ENCODE data around the gene TMEM144.

The TMEM144 gene

DNA sequence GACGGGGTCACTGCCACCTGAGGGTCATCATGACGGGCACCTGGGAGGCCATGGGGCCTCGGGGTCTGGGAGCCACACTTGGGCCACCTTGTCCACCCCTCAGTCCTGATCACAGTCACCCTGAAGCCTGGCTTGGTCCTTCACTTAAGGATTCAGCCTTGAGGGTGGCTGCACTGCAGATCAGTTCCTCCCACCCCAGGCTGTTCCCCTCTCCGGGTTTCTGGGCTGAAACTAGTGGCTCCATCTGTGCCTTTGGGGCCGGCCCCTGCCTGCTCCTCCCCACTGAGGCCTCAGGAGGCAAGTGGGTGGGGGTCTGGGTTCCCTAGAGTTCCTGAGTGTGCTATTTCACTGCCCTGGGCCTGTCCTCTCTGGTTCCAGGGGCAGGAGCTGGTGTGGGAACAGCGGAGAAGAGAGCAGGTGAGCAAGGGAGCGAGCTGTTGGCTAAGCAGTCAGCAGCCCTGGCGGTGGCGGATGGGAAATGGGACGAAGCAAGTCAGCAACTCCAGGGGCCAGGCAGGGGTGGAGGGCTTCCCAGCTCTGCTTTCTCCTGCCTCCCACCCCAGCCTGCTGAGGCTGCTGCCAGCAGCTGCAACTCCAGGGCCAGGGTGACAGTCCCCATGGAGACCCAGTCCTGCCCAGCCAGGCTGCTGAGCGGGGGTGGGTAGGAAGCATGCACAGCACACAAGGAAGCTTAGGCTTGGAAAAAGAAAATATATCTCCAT lies 81.2 kb downstream of the TMEM144 start:
- Histone ChIP-seq H3K4me1 (ENCODE audit: control insufficient read depth in 1 of 2, insufficient read depth in 2 of 2, low read length in 2 of 2) (no peaks in the 10 kb centered on the region), H3K4me3 (ENCODE audit: low read depth in 1 of 2, low read length in 2 of 2) (no peak overlapping the region)

DNA sequence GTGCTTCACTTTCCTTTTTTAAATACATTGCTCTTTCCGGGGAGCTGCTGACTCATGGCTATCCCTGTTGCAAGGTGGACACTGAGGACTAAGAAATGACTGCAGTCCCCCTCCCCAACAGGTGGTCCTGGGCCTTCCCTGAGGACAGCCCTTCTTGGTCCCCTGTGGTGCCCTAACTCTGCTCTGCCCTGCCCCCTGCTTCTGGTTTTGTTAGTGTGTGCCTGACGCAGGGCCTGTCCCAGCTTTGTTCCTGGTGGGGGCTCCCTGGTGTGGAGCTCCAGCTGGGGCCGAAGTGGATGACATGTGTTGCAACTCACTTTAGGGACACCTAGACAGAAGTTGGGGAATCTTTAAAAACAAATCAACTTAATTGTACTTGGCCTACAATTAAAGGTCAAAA lies 81.9 kb downstream of the TMEM144 start:
- no peak overlapping the region for H3K9ac ChIP-seq (ENCODE audit: low read depth in 1 of 2, low read length in 2 of 2)
- no peaks in the 10 kb centered on the region for H3K4me1 ChIP-seq (ENCODE audit: control insufficient read depth in 1 of 2, insufficient read depth in 2 of 2, low read length in 2 of 2)
- no peaks in the 10 kb centered on the region for H3K27me3 ChIP-seq (ENCODE audit: control insufficient read depth in 1 of 2, insufficient read depth in 2 of 2, low read length in 2 of 2)
- peaks cover 0 to 3% of the 10 kb centered on the region in 2 donors for H3K9me3 ChIP-seq (ENCODE audit: control insufficient read depth in 1 of 2, low read length in 2 of 2)
- no peak overlapping the region for H3K4me3 ChIP-seq (ENCODE audit: low read depth in 1 of 2, low read length in 2 of 2)
- no peak overlapping the region for H3K27ac ChIP-seq (ENCODE audit: low read depth, low read length)
- no peaks in the 10 kb centered on the region for H3K36me3 ChIP-seq (ENCODE audit: control insufficient read depth in 1 of 2, insufficient read depth in 2 of 2, low read length in 2 of 2)

More for the DNA sequence above, 81.2 kb downstream of the TMEM144 start:
- Histone ChIP-seq H3K9me3 (ENCODE audit: control insufficient read depth in 1 of 2, low read length in 2 of 2) (peaks cover 0 to 3% of the 10 kb centered on the region in 2 donors), H3K27me3 (ENCODE audit: control insufficient read depth in 1 of 2, insufficient read depth in 2 of 2, low read length in 2 of 2) (no peaks in the 10 kb centered on the region), H3K27ac (ENCODE audit: low read depth, low read length) (no peak overlapping the region), H3K9ac (ENCODE audit: low read depth in 1 of 2, low read length in 2 of 2) (no peak overlapping the region), H3K36me3 (ENCODE audit: control insufficient read depth in 1 of 2, insufficient read depth in 2 of 2, low read length in 2 of 2) (no peaks in the 10 kb centered on the region)

DNA sequence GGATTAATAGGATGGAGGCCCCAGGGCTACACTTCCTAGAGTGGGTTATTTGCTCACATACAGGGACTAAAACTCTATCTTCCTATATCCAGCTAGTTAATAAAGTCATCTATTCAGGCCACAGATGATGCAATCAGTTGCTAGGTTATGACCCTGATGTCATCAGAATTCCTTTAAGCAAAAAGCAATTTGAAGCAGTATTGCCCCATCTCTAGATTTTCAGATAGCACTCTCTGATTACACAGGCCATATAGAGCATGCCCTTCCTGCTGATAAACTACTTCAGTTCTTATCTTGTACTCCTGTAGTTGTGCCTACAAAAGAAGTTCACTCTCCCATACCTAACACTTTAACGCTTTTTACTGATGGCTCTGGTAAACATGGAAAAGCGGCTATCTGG lies 84.8 kb downstream of the TMEM144 start:
- peaks cover 0 to 3% of the 10 kb centered on the region in 2 donors for H3K9me3 ChIP-seq (ENCODE audit: control insufficient read depth in 1 of 2, low read length in 2 of 2)
- H3K27ac ChIP-seq (ENCODE audit: low read depth, low read length) = no peak overlapping the region

DNA sequence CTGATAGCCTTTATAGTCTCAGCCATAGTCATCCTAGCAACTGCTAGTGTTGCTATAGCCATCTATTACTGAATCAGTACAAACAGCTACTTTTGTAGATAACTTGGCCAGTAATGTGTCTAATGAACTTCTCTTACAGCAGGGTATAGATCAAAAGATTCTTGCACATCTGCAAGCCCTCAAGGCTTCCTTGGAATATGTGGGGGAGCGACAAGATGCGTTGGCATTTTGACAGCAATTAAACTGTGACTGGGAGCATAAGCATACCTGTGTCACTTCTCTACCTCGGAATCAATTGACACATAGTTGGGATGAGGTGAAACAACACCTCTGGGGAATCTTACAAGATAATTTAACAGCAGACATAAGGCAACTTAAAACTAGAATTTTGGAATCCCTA lies 87.6 kb downstream of the TMEM144 start:
- Histone ChIP-seq H3K9ac (ENCODE audit: low read depth in 1 of 2, low read length in 2 of 2) (no peak overlapping the region), H3K4me1 (ENCODE audit: control insufficient read depth in 1 of 2, insufficient read depth in 2 of 2, low read length in 2 of 2) (peaks cover 0 to 10% of the 10 kb centered on the region in 2 donors), H3K27me3 (ENCODE audit: control insufficient read depth in 1 of 2, insufficient read depth in 2 of 2, low read length in 2 of 2) (no peaks in the 10 kb centered on the region), H3K36me3 (ENCODE audit: control insufficient read depth in 1 of 2, insufficient read depth in 2 of 2, low read length in 2 of 2) (no peaks in the 10 kb centered on the region), H3K9me3 (ENCODE audit: control insufficient read depth in 1 of 2, low read length in 2 of 2) (no peaks in the 10 kb centered on the region), H3K4me3 (ENCODE audit: low read depth in 1 of 2, low read length in 2 of 2) (no peak overlapping the region), H3K27ac (ENCODE audit: low read depth, low read length) (no peak overlapping the region)

More for the DNA sequence above, 84.8 kb downstream of the TMEM144 start:
- Histone ChIP-seq H3K36me3 (ENCODE audit: control insufficient read depth in 1 of 2, insufficient read depth in 2 of 2, low read length in 2 of 2) (no peaks in the 10 kb centered on the region), H3K4me3 (ENCODE audit: low read depth in 1 of 2, low read length in 2 of 2) (no peak overlapping the region), H3K9ac (ENCODE audit: low read depth in 1 of 2, low read length in 2 of 2) (no peak overlapping the region), H3K4me1 (ENCODE audit: control insufficient read depth in 1 of 2, insufficient read depth in 2 of 2, low read length in 2 of 2) (peaks cover 0 to 10% of the 10 kb centered on the region in 2 donors), H3K27me3 (ENCODE audit: control insufficient read depth in 1 of 2, insufficient read depth in 2 of 2, low read length in 2 of 2) (no peaks in the 10 kb centered on the region)

DNA sequence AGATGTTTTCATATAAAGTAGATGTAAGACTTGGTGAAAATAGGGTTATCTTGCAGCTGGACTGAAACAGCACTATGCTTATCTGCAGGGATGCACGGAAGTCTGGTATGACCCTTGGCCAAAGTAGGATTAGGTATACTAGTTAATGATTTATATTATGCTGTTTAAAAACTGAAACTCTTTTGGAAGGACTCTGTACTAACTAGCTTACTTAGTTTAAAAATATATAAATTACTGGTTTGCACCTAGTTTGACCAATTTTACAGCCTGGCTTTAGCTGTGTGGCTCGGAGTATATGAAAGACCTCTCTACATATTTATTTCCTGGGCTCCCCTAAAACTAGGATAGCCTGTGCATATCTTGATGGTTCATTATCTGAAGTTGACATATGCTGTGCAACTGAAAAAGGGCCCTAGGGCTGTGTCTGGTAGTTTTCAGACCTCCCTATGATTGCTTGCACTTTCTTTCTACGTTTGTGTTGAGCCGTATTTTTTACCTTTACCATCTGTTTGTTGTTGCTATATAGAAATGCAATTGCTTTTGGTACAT lies 89.2 kb downstream of the TMEM144 start:
- no peak overlapping the region for H3K27ac ChIP-seq (ENCODE audit: low read depth, low read length)
- H3K36me3 ChIP-seq (ENCODE audit: control insufficient read depth in 1 of 2, insufficient read depth in 2 of 2, low read length in 2 of 2) = no peaks in the 10 kb centered on the region

DNA sequence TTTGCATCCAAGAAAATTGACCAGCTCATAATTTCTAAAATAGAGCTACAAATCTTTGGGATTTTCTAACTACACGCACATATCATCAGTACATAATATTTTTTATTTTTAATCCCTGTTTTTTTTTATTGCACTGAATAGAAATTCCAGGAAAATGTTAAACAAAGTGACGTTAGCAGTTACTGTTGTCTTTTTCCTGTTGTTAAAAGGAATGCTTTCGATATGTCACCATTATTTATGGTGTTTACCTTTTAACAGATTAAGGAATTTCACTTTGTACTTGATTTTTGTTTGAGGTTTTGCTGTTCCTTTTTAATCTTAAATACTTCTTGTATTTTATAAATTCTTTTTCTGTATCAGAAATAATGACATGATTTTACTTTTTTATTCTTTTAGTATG lies 89.7 kb downstream of the TMEM144 start:
- no peaks in the 10 kb centered on the region for H3K36me3 ChIP-seq (ENCODE audit: control insufficient read depth in 1 of 2, insufficient read depth in 2 of 2, low read length in 2 of 2)
- no peaks in the 10 kb centered on the region for H3K9me3 ChIP-seq (ENCODE audit: control insufficient read depth in 1 of 2, low read length in 2 of 2)
- H3K27ac ChIP-seq (ENCODE audit: low read depth, low read length) = no peak overlapping the region
- H3K27me3 ChIP-seq (ENCODE audit: control insufficient read depth in 1 of 2, insufficient read depth in 2 of 2, low read length in 2 of 2) = no peaks in the 10 kb centered on the region
- H3K4me3 ChIP-seq (ENCODE audit: low read depth in 1 of 2, low read length in 2 of 2) = peak overlapping the region in 1 of 2 donors; percentile 46
- peaks cover 0 to 10% of the 10 kb centered on the region in 2 donors for H3K4me1 ChIP-seq (ENCODE audit: control insufficient read depth in 1 of 2, insufficient read depth in 2 of 2, low read length in 2 of 2)
- no peak overlapping the region for H3K9ac ChIP-seq (ENCODE audit: low read depth in 1 of 2, low read length in 2 of 2)

More for the DNA sequence above, 89.2 kb downstream of the TMEM144 start:
- Histone ChIP-seq H3K4me1 (ENCODE audit: control insufficient read depth in 1 of 2, insufficient read depth in 2 of 2, low read length in 2 of 2) (peaks cover 0 to 10% of the 10 kb centered on the region in 2 donors), H3K9me3 (ENCODE audit: control insufficient read depth in 1 of 2, low read length in 2 of 2) (no peaks in the 10 kb centered on the region), H3K4me3 (ENCODE audit: low read depth in 1 of 2, low read length in 2 of 2) (peak overlapping the region; percentile 38 to 46), H3K9ac (ENCODE audit: low read depth in 1 of 2, low read length in 2 of 2) (no peak overlapping the region), H3K27me3 (ENCODE audit: control insufficient read depth in 1 of 2, insufficient read depth in 2 of 2, low read length in 2 of 2) (no peaks in the 10 kb centered on the region)

DNA sequence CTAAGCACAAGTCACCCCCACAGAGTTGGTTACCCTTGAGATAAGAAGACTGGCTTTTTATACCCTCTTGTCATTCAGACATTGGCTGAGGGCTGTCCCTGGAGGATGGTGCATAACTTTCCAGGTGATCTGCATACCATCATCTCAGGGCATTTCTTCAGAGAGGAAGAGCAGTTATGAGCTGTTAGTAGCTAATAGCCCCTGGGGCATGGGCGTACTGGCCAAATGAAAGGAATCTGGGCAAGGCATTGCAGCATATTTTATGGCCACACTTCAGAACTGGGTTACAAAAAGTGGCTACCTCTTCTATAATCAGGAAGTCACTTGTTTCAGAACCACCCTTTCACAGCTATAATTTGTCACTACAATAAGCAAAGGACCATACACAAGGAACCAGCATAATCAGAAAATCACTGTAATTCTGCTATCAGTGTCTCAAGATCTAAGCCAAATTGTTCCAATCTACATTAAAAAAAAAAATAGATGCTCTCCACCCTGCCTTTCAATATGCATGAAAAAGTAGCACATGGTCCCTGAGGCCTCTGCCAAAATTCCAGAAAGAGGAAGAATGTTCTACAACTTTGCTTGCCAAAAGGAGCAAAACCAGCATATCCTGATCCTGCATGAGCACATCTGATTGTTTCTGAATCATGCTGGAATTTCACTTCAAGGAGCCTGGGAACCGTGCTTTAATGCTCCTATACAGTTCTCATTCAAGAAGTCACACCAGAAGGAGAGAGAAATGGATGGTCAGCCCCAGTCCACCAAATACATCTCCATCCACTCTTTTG lies 92.0 kb downstream of the TMEM144 start:
- H3K36me3 ChIP-seq (ENCODE audit: control insufficient read depth in 1 of 2, insufficient read depth in 2 of 2, low read length in 2 of 2) = no peaks in the 10 kb centered on the region
- H3K27me3 ChIP-seq (ENCODE audit: control insufficient read depth in 1 of 2, insufficient read depth in 2 of 2, low read length in 2 of 2) = no peaks in the 10 kb centered on the region
- H3K9me3 ChIP-seq (ENCODE audit: control insufficient read depth in 1 of 2, low read length in 2 of 2) = no peaks in the 10 kb centered on the region
- H3K9ac ChIP-seq (ENCODE audit: low read depth in 1 of 2, low read length in 2 of 2) = no peak overlapping the region
- H3K27ac ChIP-seq (ENCODE audit: low read depth, low read length) = no peak overlapping the region
- H3K4me3 ChIP-seq (ENCODE audit: low read depth in 1 of 2, low read length in 2 of 2) = no peak overlapping the region
- H3K4me1 ChIP-seq (ENCODE audit: control insufficient read depth in 1 of 2, insufficient read depth in 2 of 2, low read length in 2 of 2) = peaks cover 0 to 10% of the 10 kb centered on the region in 2 donors

DNA sequence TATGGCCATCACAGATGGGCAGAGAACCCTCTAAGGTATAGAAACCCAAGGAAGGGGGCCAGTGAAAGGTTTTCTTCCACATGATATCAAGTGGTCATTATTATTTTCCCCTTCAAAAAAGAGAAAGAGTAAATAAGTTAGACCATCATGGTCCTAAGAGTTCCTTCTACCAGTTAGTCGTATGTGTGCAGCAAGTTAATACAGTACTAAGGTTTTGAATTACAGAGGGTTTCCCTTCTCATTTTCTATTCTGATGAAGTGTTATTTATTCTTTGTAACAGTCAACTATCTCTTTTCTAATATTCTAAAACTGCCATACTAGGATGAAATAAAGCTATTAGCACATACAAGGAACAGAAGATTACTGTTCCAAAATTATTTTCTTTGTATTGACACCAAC lies 94.4 kb downstream of the TMEM144 start:
- no peak overlapping the region for H3K9ac ChIP-seq (ENCODE audit: low read depth in 1 of 2, low read length in 2 of 2)
- H3K4me1 ChIP-seq (ENCODE audit: control insufficient read depth in 1 of 2, insufficient read depth in 2 of 2, low read length in 2 of 2) = peaks cover 0 to 4% of the 10 kb centered on the region in 2 donors
- H3K27ac ChIP-seq (ENCODE audit: low read depth, low read length) = no peak overlapping the region
- H3K27me3 ChIP-seq (ENCODE audit: control insufficient read depth in 1 of 2, insufficient read depth in 2 of 2, low read length in 2 of 2) = no peaks in the 10 kb centered on the region
- H3K4me3 ChIP-seq (ENCODE audit: low read depth in 1 of 2, low read length in 2 of 2) = no peak overlapping the region
- H3K36me3 ChIP-seq (ENCODE audit: control insufficient read depth in 1 of 2, insufficient read depth in 2 of 2, low read length in 2 of 2) = no peaks in the 10 kb centered on the region
- no peaks in the 10 kb centered on the region for H3K9me3 ChIP-seq (ENCODE audit: control insufficient read depth in 1 of 2, low read length in 2 of 2)

Data from duodenal mucosa (tissue), 2 donors.